ENCODE data around the gene HBS1L. TPM values are rescaled to one million over a fixed set of nuclear protein-coding genes. Genes with fewer than 3 reads are reported as not detected.

The HBS1L gene
- total RNA-seq, 4 donors from 2014 or later: 30.1 to 55.1 (median 40.4) TPM

DNA sequence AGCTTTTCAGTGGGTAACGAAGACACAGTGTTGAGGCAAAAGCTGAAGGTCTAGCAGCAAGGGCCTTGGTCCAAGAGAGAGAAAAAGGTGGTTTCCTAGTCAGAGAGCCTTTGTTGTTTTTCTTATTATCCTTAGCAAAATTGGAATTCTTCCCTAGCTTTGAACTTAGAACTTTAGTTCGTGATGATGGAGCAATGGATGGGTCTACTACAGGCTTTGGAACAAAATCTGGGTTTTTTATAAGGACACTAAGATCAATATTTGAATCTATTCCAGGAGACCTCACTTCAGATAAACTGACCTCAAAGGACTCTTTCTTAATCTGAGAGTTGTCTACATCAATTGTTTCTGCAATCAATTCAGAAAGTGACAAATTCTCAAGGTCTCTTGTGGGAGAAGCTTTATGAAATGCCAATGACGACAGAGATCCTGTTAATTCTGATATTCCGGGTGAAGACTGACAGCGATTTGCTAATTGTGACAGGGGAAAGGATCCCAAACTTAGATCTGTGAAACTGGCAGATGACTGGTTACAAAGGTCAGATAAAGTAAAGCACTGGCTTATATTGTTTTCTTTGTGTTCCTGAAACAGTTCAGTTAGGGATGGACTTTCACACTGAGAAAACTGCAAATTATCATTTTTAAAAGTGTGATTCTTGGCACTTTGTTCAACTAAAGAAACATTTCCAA is 17.7 kb downstream of the HBS1L start:
- H3K4me3 ChIP-seq (ENCODE audit: low read depth, poor library complexity, severe bottlenecking): no peak overlapping the region
- 88 to 89% methylated on average over 5 of the region's 5 CpGs for WGBS, 2 donors
- no peak for DNase-seq (ENCODE audit: low spot score in 2 of 2)
- TF ChIP-seq, protein P1, sequence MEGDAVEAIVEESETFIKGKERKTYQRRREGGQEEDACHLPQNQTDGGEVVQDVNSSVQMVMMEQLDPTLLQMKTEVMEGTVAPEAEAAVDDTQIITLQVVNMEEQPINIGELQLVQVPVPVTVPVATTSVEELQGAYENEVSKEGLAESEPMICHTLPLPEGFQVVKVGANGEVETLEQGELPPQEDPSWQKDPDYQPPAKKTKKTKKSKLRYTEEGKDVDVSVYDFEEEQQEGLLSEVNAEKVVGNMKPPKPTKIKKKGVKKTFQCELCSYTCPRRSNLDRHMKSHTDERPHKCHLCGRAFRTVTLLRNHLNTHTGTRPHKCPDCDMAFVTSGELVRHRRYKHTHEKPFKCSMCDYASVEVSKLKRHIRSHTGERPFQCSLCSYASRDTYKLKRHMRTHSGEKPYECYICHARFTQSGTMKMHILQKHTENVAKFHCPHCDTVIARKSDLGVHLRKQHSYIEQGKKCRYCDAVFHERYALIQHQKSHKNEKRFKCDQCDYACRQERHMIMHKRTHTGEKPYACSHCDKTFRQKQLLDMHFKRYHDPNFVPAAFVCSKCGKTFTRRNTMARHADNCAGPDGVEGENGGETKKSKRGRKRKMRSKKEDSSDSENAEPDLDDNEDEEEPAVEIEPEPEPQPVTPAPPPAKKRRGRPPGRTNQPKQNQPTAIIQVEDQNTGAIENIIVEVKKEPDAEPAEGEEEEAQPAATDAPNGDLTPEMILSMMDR (IDR thresholded peaks at IDR 0.05): no peak
- TF ChIP-seq POLR2A (IDR thresholded peaks at IDR 0.05): no peak
- intact Hi-C loops (cut with DNase I; ENCODE audit: low total_unique reads): no loop called here

DNA sequence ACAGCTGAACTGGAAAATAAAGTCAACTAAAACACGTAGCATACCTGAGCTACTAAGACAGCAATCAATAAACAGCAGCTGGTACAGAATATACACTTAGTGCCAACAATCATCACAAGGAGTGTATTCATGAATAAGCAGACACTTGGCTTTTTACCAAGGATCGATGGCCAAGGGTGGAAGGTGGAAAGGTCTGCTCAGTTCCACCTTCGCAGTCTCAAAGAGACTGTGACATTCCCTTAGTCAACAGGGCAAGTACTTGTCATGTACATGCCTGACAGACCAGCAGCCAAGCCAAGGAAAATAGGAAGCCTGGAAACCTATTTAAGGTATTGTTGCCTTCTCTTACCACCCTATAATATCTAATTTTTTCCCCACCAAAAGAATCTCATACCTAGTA is 21.4 kb downstream of the HBS1L start:
- intact Hi-C loops (cut with DNase I; ENCODE audit: low total_unique reads): no loop called here
- no peak overlapping the region for H3K4me3 ChIP-seq (ENCODE audit: low read depth, poor library complexity, severe bottlenecking)
- TF ChIP-seq, protein P1 (IDR thresholded peaks at IDR 0.05): no peak
- no peak for TF ChIP-seq POLR2A (IDR thresholded peaks at IDR 0.05)
- DNase-seq (ENCODE audit: low spot score in 2 of 2): no peak
- WGBS, 2 donors: 58 to 71% methylated on average over 3 of the region's 3 CpGs

DNA sequence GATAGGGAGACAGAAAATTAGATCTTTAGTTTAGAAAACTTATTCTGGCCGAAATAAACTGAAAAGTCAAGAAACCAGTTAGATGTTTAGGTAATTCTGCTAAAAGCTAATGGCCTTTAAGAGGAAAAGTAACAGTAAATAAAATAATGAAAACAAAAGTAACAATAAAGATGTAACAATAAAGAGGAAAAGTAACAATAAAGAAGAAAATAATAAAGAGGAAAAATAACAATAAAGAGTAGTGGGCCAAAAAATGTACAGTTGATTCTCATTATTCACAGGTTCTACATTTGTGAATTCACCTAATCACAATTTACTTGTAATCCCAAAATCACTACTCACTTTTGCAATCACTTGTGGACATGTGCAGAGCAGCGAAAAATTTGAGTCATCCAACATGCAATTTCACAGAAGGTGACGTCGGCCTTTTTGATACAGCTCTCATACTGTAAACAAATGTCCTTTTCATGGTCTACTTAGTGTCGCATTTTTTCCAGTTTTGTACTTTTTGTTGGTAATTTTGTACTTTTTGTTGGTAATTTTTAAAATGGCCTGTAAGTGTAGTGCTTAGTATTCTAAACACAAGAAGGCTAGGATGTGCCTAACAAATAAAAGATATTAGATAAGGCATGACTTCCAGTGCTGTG is 24.0 kb downstream of the HBS1L start:
- intact Hi-C loops (cut with DNase I; ENCODE audit: low total_unique reads): no loop called here
- H3K4me3 ChIP-seq (ENCODE audit: low read depth, poor library complexity, severe bottlenecking): no peak overlapping the region
- TF ChIP-seq, protein P1 (IDR thresholded peaks at IDR 0.05): no peak
- TF ChIP-seq POLR2A (IDR thresholded peaks at IDR 0.05): no peak
- 71 to 80% methylated on average over 5 of the region's 5 CpGs for WGBS, 2 donors
- no peak for DNase-seq (ENCODE audit: low spot score in 2 of 2)

DNA sequence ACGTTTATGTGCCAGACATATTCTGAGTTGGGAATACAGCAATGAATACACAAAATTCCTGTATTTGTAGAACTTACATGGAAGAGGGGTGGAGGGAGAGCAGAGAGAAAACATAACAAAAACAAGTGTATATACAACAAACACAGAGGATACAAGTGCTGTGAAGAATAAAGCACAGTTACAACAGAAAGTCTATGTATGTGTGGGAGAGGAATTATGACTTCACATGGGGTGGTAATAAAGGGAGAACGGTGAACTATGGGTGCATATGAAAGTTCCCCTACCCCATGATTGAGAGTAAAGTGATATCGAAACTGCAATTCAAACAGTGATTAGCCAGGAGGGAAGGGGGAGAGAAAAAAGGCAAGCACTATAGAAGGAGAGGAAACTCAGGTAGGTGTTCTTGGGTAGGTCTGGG is 24.6 kb downstream of the HBS1L start:
- intact Hi-C loops (cut with DNase I; ENCODE audit: low total_unique reads): no loop called here
- H3K4me3 ChIP-seq (ENCODE audit: low read depth, poor library complexity, severe bottlenecking): no peak overlapping the region
- no peak for DNase-seq (ENCODE audit: low spot score in 2 of 2)
- 85 to 88% methylated on average over 3 of the region's 3 CpGs for WGBS, 2 donors
- TF ChIP-seq, protein P1 (IDR thresholded peaks at IDR 0.05): no peak
- no peak for TF ChIP-seq POLR2A (IDR thresholded peaks at IDR 0.05)

DNA sequence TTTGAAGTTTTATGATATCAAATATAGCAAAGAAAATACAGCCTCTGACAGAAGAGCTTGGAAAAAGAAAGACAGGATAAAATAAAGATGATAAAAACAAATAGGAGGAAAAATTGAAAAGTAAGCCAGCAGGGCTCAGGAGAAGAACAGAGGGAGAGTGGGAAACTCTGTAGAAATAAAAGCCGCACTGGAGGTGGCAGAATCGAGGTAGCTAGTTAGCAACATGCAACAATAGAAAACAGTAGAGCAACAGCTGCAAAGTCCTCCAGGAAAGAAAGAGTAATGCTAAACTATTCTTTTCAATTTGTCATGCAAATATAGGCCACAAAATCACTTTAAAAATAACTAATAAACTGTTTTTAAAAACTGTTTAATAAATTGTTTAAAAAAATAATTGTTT is 28.8 kb downstream of the HBS1L start:
- 78 to 88% methylated on average over 2 of the region's 2 CpGs for WGBS, 2 donors
- no peak overlapping the region for H3K4me3 ChIP-seq (ENCODE audit: low read depth, poor library complexity, severe bottlenecking)
- intact Hi-C loops (cut with DNase I; ENCODE audit: low total_unique reads): no loop called here
- TF ChIP-seq POLR2A (IDR thresholded peaks at IDR 0.05): no peak
- TF ChIP-seq, protein P1 (IDR thresholded peaks at IDR 0.05): no peak
- no peak for DNase-seq (ENCODE audit: low spot score in 2 of 2)
